ENCODE results near the gene GALNTL6.
"Not testable (repeated sequence)": the region's sequence is repeated elsewhere in the genome, so short reads cannot be mapped to it uniquely, and the experiment has no call there.

The GALNTL6 gene

DNA sequence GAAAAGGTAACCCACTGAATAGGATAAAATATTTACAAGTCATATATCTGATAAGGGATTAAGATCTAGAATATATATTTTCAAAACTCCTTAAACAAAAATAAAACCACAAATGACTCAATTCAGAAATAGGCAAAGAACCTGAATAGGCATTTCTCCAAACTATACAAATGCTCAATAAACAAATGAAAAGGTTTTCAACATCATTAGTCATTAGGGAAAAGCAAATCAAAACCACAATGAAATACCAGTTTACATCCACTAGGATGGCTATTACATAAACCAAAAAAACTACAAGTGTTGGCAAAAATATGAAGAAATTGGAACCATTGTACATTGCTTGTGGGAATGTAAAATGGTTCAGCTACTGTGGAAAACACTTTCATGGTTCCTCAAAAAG lies 1188.4 kb downstream of the GALNTL6 start:
- no peak for DNase-seq

DNA sequence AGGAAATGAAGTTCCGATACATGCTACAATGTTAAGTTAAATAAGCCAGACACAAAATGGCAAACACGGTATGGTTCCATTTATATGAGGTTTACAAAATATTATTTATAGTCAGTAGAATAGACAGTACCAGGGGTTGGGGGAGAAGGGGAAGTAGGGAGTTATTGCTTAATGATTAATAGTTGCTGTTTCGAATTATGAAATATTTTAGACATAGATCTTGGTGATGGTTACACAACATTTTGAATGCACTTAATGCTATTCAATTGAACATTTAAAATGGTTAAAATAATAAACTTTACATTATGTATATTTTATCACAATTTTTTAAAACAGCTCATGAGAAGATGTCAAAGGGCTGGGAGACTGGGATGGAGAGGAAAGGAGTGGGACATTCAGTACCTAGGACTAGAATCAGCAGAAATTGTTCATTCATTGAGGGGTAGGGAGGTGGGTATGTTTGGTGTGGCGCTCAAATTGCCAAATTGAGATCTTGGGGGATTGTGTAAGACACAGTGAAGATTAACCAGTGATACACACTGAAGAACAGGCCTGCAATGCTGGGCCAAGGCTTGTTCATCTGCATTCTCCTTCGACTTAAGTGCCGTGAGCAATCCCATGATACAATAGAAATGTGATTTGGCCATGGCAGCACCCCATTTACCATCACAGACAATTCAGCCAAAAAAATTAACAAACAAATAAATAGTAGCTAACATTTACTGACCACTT lies 1189.8 kb downstream of the GALNTL6 start:
- peak; percentile 86 to 88 for DNase-seq

DNA sequence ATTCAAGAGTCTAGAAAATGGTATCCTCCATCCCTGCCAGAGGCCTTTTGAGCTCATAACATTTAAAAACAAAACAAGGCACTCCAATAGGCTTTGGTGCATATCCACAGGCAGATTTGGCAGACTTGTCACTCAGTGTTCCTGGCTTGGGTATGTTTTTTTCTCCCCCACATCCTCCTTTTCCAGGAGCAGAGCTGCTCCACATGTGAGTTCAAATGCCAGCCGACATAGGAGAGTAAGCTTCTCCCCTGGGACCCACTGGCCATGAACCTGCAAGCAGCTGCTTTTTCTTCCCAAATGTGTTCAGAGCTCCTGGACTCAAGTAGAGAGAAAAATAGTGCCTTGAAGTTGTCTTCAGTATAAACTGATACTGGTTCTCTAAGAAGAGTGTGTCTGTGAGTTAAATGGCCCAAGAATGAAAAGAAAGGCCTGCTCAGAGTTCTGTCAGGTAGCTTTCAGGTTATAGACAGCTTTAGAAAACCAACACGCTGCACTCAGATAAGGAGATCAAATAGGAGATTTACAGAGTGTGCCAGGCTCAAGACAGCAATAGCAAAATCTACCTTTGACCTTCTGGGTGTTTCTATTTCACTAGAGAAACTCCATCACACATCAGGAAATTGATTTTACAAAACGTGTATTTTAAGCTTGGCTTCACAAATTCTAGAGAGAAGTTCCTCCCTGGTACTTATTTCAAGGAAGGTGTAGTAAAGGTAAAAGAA lies 1192.9 kb downstream of the GALNTL6 start:
- no peak for DNase-seq

DNA sequence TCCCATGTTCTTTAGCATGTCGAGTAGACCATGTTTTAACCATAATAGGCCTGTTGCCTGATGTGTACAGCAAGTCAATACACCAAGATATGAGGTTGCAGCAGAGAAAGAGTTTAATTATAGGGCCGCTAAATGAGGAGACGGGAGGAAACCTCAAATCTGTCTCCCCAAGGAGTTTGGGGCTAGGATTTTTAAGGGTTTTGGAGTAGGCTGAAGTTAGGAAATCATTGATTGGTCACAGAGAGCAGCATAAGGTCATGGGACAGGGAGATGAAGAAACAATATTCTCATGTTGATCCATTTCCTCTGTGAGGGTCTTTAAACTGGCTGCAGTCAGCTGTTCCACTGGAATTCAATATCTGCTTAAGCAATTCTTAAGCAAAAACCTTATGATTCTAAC lies 1195.2 kb downstream of the GALNTL6 start:
- no peak for DNase-seq

DNA sequence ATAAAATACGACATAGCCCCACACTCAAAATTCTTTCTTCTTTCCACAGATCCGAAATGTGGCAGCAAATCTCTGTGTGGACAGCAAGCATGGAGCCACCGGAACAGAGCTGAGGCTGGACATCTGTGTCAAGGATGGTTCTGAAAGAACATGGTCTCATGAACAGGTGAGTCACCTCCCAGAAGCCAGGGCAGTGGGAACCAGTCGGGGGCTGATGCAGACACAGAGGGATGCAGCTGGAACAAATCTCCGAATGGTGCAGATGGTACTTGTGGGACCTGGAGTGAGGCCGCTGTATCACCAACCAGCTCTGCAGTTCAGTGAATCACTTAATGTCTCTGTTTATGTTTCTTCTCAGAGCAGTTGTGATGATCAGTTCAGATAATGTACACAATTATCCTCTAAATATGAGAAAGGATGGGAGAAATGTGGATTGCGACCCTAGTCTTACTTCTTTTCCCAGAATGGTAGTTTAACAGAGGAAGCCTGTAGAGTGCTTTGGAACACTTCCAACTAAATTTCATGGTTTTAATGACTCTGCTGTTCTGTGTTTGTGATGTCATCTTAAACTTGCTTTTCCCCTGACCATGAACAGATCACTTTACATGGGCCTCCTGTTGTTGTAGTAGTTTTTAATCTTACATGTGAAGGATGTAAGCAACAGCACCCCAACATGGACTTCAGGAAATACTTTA lies 1196.1 kb downstream of the GALNTL6 start:
- no peak for DNase-seq

- DNase-seq: no peak
Measured at GRCh38 chr4:173012608-173013007, 1199.4 kb downstream of the GALNTL6 start.

GRCh38 chr4:173013232-173013930 lies 1200.2 kb downstream of the GALNTL6 start:
- peak; percentile 40 to 65 for DNase-seq

GRCh38 chr4:173014113-173014558 lies 1200.9 kb downstream of the GALNTL6 start:
- DNase-seq: peak in 1 of 2 experiments; percentile 30

DNA sequence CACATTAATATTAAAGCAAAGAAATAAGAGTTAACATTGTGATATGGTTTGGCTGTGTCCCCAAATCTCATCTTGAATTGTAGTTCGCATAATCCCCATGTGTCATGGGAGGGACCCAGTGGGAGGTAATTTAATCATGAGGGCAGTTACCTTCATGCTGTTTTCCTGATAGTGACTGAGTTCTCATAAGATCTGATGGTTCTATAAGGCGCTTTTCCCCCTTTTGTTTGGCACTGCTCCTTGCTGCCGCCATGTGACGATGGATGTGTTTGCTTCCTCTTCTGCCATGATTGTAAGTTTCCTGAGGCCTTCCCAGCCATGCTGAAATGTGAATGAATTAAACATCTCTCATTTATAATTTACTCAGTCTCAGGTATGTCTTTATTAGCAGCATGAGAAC lies 1201.6 kb downstream of the GALNTL6 start:
- DNase-seq: no peak

DNA sequence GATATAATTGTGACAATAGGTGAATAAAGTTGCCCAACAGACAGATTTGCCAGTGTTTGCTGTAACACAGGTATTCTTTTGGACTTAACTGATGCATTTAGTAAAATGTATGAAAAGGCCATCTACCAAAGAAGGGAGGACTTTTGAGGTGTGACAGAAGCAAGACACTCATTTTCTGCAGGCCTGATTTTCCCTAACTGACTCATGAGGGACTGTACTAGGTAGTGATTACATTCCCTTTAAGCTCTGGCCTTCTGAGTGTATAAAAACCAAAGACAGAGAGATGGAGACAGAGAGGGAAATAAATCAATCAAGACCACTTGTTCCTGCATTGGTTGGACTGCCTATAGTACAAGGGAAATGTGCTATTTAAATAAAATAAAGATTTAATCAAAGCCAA lies 1204.6 kb downstream of the GALNTL6 start:
- no peak for DNase-seq

GRCh38 chr4:173018446-173018845 lies 1205.2 kb downstream of the GALNTL6 start:
- DNase-seq: no peak

DNA sequence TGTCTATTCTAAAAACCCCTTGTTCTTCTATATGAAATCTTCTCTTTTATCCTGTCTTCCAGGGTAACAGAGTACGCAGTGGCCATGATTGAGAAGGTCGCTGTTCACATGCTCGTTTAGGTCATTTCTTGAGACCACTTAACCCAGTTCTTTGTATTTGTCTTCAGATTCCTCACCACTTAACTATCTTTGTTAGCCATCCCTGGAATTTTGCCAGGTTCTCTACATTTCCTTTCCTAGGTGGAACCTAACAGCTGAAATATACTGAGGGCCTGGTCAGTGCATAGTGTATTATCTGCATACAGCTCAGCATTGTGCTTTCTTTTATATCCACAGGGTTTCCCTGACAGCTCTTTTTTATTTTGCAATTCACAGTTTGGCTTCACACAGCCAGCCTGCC lies 1206.5 kb downstream of the GALNTL6 start:
- DNase-seq: no peak

DNA sequence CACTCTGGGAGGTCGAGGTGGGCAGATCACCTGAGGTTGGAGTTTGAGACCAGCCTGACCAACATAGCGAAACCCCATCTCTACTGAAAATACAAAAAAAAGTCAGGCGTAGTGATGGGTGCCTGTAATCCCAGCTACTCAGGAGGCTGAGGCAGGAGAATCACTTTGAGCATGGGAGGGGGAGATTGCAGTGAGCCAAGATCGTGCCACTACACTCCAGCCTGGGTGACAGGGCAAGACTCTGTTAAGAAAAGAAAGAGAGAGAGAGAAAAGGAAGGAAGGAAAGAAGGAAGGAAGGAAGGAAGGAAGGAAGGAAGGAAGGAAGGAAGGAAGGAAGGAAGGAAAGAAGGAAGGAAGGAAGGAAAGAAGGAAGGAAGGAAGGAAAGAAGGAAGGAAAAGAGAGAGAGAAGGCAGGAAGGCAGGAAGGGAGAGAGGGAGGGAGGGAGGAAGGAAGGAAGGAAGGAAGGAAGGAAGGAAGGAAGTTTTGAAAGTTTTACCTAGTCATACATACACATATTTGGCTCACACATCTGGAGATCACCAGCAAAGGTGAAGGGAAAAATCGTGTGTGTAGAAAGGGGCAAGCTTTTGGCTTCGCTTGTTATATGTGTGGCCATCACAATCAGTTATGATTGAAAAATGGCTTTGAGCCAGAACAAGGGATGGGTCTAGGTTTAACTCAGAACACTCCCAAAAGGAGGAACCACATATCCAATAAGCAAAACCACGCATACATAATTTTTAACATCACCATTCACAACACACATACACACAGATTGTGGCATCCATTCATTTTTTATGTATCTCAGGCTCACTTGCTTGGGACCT lies 1208.8 kb downstream of the GALNTL6 start:
- not testable (repeated sequence) for DNase-seq

DNA sequence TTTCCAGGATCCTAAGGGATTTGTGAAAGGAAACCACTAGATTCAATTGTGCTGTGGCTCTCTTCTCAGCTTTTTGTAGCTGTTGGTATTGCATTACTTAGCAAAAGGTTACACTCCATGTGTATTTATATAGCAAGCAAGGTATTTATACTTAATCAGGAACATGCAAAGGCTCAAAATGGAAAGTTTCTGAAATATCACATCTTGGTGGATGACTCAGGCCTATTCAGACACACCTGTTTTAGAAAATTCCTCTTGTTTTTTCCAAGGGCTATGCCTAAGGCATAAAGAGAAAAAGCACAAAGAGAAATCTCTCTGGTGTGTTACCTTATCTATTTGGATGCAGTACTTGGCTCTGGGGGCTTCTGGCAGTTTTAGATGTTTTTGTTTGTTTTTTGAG lies 1211.0 kb downstream of the GALNTL6 start:
- DNase-seq: no peak

DNA sequence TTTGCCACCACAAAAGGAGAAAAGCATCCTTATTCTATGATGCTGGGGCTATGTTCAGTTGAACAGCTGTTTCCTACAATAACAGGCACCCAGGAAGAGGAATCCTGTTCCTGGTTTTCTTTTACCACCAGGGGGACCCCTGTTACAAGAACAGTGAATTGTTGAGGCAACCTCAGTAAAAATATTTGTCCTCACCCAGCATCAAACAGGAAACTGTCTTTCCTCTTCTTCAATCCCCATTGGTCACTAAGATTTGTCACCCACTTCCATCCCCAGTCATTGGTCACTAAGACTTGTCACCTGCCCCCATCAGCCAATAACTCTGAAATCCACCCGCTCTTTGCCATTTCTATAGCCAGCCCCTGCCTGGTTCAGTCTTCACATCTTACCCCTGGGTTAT lies 1211.9 kb downstream of the GALNTL6 start:
- peak; percentile 71 to 77 for DNase-seq

DNA sequence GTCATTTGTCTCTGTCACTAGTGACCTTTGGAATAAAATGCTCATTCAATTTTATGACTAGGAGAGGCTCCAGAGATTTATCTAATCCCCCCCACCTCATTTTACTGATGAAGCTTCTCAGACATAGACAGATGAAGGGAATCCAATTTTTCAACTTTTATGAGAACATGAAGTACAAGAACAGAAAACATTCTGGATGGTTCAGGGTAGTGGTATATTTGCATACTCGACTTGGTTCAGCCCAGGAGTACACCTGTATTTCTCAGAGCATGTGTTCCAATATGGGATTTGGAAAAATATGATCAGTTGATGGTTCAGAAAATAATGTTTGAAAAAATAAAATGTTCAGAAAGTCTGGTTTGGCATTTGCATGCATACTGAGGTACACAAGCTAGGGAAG lies 1224.0 kb downstream of the GALNTL6 start:
- no peak for DNase-seq

GRCh38 chr4:173038192-173038896 lies 1225.1 kb downstream of the GALNTL6 start:
- DNase-seq: no peak

DNA sequence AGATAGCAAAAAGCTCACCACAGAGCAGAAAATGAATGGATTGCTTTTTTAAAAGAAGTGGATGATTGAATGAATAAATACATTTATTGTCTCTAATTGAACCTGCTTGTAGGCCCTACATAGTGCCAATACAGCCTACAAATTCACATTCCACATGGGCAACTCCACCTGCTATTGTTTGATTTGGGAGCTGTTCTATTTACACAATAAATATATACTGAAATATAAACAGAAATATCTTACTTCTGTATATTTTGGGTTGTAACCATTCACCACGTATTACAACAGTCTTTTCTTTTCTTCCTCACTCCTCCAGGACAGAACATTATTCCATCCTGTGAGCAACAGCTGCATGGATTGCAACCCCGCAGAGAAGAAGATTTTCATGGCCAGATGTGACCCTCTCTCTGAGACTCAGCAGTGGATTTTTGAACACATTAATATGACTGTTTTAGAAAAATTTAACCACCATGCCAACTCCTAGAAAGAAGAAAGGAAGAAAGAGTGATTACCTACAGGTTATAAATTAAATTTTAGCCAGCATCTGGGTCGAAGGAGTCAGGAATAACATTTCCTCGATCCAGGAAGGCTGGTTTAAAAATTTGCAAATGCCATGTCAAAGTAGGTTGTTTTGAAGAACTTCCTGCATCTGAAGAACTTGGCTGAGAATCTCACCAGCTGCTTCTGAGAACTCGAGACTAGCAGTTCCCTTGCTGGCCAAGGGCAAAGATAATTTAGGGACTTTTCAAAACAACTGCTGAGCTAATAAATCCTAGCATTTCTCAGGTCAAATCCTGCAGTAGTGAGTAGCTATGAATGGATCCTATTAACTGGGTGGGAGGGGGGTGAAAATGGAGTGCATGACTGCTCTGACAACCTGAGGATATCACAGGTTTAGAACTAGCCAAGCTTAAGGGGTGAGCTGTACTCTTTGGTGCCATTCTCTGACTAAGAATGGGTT lies 1226.7 kb downstream of the GALNTL6 start:
- DNase-seq: no peak

GRCh38 chr4:173041482-173041881 lies 1228.3 kb downstream of the GALNTL6 start:
- no peak for DNase-seq

DNA sequence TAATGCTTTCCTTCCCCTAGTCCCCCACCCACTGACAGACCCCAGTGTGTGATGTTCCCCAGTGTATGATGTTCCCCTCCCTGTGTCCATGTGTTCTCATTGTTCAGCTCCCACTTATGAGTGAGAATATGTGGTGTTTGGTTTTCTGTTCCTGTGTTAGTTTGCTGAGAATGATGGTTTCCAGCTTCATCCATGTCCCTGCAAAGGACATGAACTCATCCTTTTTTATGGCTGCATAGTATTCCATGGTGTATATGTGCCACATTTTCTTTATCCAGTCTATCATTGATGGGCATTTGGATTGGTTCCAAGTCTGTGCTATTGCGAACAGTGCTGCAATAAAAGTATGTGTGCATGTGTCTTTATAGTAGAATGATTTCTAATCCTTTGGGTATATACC lies 1228.9 kb downstream of the GALNTL6 start:
- DNase-seq: not testable (repeated sequence)

All from AML-193 (cell line).